Body of pancreas (tissue), 4 donors: ENCODE data around the gene HOXA11.

Experiments
- POLR2A ChIP-seq, 3 donors: fragments of 450-650 bp; IDR thresholded peaks; one replicate each; pipeline ENCODE4 v1.6.1; 2016; ENCODE audit warnings: antibody characterized with exemption in 3 of 3, mild to moderate bottlenecking in 2 of 3
- TF ChIP-seq, protein P1 (sequence below), 7 experiments: fragments of 450-650 bp in 4 of 7; fragments of 200-600 bp in 3 of 7; sonication (generic) in 3 of 7; IDR thresholded peaks; one replicate each; pipeline ENCODE4 v1.5.1; 2016 to 2019; ENCODE audit warnings: antibody characterized with exemption in 7 of 7

GRCh38 chr7:27162561-27163287 lies 22.3 kb downstream of the HOXA11 start:
- TF ChIP-seq, protein P1, sequence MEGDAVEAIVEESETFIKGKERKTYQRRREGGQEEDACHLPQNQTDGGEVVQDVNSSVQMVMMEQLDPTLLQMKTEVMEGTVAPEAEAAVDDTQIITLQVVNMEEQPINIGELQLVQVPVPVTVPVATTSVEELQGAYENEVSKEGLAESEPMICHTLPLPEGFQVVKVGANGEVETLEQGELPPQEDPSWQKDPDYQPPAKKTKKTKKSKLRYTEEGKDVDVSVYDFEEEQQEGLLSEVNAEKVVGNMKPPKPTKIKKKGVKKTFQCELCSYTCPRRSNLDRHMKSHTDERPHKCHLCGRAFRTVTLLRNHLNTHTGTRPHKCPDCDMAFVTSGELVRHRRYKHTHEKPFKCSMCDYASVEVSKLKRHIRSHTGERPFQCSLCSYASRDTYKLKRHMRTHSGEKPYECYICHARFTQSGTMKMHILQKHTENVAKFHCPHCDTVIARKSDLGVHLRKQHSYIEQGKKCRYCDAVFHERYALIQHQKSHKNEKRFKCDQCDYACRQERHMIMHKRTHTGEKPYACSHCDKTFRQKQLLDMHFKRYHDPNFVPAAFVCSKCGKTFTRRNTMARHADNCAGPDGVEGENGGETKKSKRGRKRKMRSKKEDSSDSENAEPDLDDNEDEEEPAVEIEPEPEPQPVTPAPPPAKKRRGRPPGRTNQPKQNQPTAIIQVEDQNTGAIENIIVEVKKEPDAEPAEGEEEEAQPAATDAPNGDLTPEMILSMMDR (IDR thresholded peaks at IDR 0.05) = no peak
- TF ChIP-seq POLR2A (IDR thresholded peaks at IDR 0.05) = no peak
